Glutamatergic neuron (in vitro differentiated cells): ENCODE data around the gene IKBKE. TPM values are rescaled to one million over a fixed set of nuclear protein-coding genes. Genes with fewer than 3 reads are reported as not detected.

Source experiments
- DNase-seq: peaks from one replicate; pipeline ENCODE4 v3.0.0; 2022
- H3K27ac Mint-ChIP-seq: one replicate; pipeline ENCODE4 v1.8.0; 2020; ENCODE audit warnings: mild to moderate bottlenecking, mixed read lengths, inconsistent platforms; ENCODE audit not compliant: unreplicated experiment
- H3K27me3 Mint-ChIP-seq: one replicate; pipeline ENCODE4 v1.8.0; 2020; ENCODE audit warnings: mild to moderate bottlenecking, moderate library complexity, mixed read lengths, inconsistent platforms; ENCODE audit not compliant: unreplicated experiment
- H3K36me3 Mint-ChIP-seq: one replicate; pipeline ENCODE4 v1.8.0; 2020; ENCODE audit warnings: mild to moderate bottlenecking, mixed read lengths, inconsistent platforms; ENCODE audit not compliant: unreplicated experiment
- H3K4me1 Mint-ChIP-seq: one replicate; pipeline ENCODE4 v1.8.0; 2020; ENCODE audit warnings: mild to moderate bottlenecking, low read depth, mixed read lengths, inconsistent platforms; ENCODE audit not compliant: unreplicated experiment
- H3K4me3 Mint-ChIP-seq: one replicate; pipeline ENCODE4 v1.8.0; 2020; ENCODE audit warnings: mild to moderate bottlenecking, mixed read lengths, inconsistent platforms; ENCODE audit not compliant: unreplicated experiment
- H3K9me3 Mint-ChIP-seq: one replicate; pipeline ENCODE4 v1.8.0; 2020; ENCODE audit warnings: mild to moderate bottlenecking, moderate library complexity, mixed read lengths, inconsistent platforms; ENCODE audit not compliant: unreplicated experiment
- total RNA-seq: library from RNA; stranded (reverse); fragmentation: NEBNext Ultra II Directional; extraction: Animal tissue kit (Norgen Biotek cat#: 25700); gene quantifications from one replicate; pipeline ENCODE4 v1.2.1, GENCODE V29; 2021; ENCODE audit not compliant: unreplicated experiment
- TF ChIP-seq, protein P1 (sequence below): fragments of 200-600 bp; sonication (generic); IDR thresholded peaks from one replicate; pipeline ENCODE4 v1.5.0; 2021; ENCODE audit not compliant: partially characterized antibody, unreplicated experiment

IKBKE gene
- total RNA-seq, 1 donor from 2014 or later = 0.20 TPM

DNA sequence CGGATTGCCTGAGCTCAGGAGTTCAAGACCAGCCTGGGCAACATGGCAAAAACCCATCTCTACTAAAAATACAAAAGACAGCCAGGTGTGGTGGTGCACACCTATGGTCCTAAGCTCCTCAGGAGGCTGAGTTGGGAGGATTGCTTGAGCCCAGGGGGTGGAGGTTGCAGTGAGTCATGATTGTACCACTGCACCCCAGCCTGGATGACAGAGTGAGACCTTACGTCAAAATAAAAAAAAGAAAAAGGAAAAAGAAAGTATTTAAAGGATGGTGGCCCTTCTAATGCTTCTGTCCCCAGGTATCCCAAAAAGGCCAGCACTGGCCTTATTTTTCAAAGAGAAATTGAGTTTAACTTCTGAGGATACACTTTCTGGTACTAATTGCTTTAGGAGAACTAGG is 1.7 kb downstream of the IKBKE start:
- H3K4me3 Mint-ChIP-seq = no peak overlapping the region
- H3K4me1 Mint-ChIP-seq = peaks cover 4% of the 10 kb centered on the region
- H3K27ac Mint-ChIP-seq = no peak overlapping the region
- no peak for DNase-seq
- peaks cover 6% of the 10 kb centered on the region for H3K9me3 Mint-ChIP-seq
- peaks cover 2% of the 10 kb centered on the region for H3K27me3 Mint-ChIP-seq
- TF ChIP-seq, protein P1, sequence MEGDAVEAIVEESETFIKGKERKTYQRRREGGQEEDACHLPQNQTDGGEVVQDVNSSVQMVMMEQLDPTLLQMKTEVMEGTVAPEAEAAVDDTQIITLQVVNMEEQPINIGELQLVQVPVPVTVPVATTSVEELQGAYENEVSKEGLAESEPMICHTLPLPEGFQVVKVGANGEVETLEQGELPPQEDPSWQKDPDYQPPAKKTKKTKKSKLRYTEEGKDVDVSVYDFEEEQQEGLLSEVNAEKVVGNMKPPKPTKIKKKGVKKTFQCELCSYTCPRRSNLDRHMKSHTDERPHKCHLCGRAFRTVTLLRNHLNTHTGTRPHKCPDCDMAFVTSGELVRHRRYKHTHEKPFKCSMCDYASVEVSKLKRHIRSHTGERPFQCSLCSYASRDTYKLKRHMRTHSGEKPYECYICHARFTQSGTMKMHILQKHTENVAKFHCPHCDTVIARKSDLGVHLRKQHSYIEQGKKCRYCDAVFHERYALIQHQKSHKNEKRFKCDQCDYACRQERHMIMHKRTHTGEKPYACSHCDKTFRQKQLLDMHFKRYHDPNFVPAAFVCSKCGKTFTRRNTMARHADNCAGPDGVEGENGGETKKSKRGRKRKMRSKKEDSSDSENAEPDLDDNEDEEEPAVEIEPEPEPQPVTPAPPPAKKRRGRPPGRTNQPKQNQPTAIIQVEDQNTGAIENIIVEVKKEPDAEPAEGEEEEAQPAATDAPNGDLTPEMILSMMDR = no peak
- H3K36me3 Mint-ChIP-seq = no peaks in the 10 kb centered on the region

DNA sequence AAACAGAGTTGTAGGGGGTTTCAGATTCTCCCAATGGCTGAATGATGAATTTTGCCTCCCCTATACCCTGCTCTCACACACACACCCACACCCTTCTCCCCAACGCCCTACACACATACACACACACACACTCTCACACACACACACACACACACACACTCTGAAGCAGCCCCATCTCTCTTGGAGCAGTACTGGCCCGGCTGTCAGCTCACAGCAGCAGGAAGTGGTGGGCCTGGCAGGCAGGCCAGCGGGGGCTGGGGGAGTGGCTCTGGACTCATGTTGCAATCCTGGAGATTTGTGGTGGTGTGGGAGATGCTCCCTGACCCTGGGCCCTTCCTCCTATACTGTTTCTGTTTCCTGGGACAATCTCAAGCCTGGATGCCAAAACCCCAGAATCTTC is 2.2 kb downstream of the IKBKE start:
- DNase-seq = no peak
- Mint-ChIP-seq H3K27me3 (peaks cover 4% of the 10 kb centered on the region), H3K4me3 (no peak overlapping the region), H3K27ac (no peak overlapping the region), H3K36me3 (no peaks in the 10 kb centered on the region), H3K4me1 (peaks cover 4% of the 10 kb centered on the region), H3K9me3 (peaks cover 6% of the 10 kb centered on the region)
- TF ChIP-seq, protein P1 = no peak

DNA sequence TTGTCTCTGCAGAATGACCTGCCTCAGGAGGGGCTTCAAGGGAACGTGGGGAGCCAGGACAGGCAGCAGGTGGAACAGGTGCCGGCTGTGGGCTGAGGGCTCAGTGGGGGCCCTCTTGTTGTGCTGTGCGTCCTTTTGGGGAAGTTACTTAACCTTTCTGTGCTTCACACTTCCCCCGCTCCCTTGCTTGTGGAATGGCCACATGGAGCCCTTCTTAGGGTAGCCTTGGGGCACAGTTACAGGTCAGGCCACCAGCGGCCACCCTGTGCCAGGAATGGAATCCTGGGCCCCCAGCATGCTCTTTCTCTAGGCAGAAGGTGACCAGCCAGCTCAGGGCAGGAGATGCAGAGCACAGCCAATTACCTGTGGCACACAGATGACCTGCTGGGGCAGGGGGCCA is 2.6 kb downstream of the IKBKE start:
- Mint-ChIP-seq H3K4me1 (peaks cover 4% of the 10 kb centered on the region), H3K27me3 (peaks cover 3% of the 10 kb centered on the region), H3K36me3 (no peaks in the 10 kb centered on the region), H3K27ac (no peak overlapping the region), H3K4me3 (no peak overlapping the region), H3K9me3 (peaks cover 6% of the 10 kb centered on the region)
- DNase-seq = no peak
- TF ChIP-seq, protein P1 = no peak

DNA sequence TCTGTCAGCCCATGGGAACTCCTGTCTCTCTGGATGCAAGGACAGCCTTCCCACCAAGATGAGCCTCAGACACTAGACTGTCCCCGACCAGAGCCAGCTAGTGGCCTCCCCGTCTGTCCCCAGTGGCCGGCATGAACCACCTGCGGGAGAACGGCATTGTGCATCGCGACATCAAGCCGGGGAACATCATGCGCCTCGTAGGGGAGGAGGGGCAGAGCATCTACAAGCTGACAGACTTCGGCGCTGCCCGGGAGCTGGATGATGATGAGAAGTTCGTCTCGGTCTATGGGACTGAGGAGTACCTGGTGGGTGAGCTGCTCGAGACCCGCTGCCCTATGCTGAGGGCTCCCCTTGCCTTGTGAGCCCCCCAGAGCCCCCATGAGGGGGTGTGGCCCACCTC is 5.8 kb downstream of the IKBKE start:
- Mint-ChIP-seq H3K27ac (no peak overlapping the region), H3K36me3 (no peaks in the 10 kb centered on the region), H3K4me1 (peaks cover 4% of the 10 kb centered on the region), H3K4me3 (no peak overlapping the region), H3K9me3 (peaks cover 2% of the 10 kb centered on the region), H3K27me3 (peaks cover 3% of the 10 kb centered on the region)
- no peak for DNase-seq
- TF ChIP-seq, protein P1 = no peak

DNA sequence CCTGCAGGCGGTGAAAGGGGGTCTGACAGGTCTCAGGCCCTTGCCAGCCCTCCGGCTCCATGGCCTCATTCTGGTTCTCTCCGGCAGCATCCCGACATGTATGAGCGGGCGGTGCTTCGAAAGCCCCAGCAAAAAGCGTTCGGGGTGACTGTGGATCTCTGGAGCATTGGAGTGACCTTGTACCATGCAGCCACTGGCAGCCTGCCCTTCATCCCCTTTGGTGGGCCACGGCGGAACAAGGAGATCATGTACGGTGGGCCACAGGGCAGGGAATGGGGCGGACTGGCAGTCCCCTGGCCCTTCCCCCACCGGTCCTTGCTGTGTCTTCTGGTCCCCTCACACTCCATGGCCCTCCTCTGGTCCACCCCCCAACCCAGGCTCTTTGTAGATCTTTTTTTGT is 6.3 kb downstream of the IKBKE start:
- peaks cover 2% of the 10 kb centered on the region for H3K9me3 Mint-ChIP-seq
- TF ChIP-seq, protein P1 = no peak
- peaks cover 4% of the 10 kb centered on the region for H3K4me1 Mint-ChIP-seq
- H3K27ac Mint-ChIP-seq = no peak overlapping the region
- peaks cover 4% of the 10 kb centered on the region for H3K27me3 Mint-ChIP-seq
- no peak for DNase-seq
- H3K36me3 Mint-ChIP-seq = no peaks in the 10 kb centered on the region
- H3K4me3 Mint-ChIP-seq = no peak overlapping the region
